Measurements from ENCODE around the gene CNNM4. TPM values are rescaled to one million over a fixed set of nuclear protein-coding genes. Genes with fewer than 3 reads are reported as not detected.
A peak's percentile ranks its signal among the peaks of the same experiment; 100 is the strongest.

Gene CNNM4
- total RNA-seq, 1 donor from 2014 or later: 1.3 TPM

DNA sequence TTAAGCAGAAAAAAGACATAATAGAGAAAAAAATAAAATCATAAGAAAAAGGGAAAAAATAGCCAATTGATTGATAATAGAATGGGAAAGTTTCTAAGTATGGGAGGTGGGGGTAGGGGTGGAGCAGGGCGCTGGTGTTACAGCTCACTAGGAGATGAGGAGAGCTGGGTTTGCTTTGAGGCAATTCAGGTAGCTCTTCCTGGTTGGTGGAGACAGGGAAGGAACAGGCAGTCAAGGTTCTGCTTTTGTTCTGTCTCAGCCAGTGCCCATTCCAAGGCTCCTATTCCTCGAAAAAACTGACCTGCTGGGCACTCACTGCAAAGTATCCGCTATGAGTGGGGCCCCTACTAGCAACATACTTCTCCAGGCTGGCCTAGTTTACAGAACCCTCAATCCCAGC is 1.7 kb upstream of the CNNM4 start:
- DNase-seq (ENCODE audit: low read depth in 2 of 2): no peak

DNA sequence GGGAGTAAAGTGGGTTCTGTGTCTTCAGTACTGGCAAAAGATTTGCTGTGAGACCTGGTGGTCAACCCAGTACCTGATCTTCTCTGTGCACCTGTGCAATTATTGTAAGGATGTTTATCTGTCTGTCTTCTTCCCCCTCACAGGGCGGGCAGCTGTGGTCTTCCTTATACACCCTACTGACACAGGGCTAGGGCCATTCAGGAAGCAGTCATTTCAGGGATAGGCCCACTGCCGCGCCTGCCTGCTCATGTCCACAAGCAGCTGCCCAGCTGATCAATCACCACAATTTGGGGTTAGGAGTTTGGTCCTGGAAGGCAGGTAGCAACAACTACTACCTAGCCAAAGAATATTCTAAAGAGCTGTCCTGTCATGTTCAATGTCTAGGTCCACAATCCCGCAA is 1.2 kb upstream of the CNNM4 start:
- DNase-seq (ENCODE audit: low read depth in 2 of 2): no peak

DNA sequence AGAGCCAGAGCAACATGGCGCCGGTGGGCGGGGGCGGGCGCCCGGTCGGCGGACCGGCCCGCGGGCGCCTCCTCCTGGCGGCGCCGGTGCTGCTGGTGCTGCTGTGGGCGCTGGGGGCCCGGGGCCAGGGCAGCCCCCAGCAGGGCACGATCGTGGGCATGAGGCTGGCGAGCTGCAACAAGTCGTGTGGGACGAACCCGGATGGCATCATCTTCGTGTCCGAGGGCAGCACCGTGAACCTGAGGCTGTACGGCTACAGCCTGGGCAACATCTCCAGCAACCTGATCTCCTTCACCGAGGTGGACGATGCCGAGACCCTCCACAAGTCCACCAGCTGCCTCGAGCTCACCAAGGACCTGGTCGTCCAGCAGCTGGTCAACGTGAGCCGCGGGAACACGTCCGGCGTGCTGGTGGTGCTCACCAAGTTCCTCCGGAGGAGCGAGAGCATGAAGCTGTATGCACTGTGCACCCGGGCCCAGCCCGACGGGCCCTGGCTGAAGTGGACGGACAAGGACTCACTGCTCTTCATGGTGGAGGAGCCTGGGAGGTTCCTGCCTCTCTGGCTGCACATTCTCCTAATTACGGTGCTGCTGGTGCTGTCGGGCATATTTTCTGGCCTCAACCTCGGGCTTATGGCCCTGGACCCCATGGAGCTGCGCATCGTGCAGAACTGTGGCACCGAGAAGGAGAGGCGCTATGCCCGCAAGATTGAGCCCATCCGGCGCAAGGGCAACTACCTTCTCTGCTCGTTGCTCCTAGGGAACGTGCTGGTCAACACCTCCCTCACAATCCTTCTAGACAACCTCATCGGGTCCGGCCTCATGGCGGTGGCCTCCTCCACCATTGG is 507 bp downstream of the CNNM4 start:
- no peak for DNase-seq (ENCODE audit: low read depth in 2 of 2)

DNA sequence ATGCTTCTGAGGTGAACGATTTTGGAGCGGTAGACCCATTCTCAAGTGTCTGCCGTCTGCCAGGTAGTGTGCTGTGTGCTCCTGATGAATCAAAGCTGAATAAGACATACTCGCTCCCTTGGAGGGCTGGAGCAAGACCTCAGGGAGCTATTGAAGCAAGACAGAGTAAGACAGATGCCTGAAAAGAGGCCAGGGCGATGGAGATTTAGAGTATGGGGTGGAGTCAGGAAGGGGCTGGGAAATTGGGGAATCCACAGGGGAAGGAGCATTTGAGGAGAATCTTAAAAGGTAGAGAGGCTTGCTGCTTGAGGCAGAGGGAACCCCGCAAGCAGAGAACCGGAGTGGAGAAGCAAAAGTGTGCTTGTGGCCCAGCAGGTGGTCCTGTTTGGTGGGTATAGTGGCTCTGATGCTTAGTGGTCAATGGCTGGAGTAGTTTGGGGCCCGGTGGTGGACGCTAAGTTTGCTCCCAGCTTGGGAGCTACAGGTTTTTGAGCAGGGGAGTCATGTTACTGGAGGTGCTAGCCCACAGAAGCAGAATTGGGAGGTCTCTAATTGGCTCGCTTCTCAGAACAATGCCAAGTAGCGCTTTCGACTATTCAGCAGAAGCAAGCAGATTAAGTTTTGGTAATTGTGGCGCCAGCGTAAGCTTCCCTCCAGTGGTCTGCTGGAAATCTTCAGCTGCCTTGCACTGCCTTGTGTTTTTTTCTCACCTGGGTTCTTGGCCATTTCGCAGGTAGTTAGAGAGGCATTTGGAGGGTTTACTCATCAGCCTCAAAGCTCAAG is 2.0 kb downstream of the CNNM4 start:
- DNase-seq (ENCODE audit: low read depth in 2 of 2): no peak

DNA sequence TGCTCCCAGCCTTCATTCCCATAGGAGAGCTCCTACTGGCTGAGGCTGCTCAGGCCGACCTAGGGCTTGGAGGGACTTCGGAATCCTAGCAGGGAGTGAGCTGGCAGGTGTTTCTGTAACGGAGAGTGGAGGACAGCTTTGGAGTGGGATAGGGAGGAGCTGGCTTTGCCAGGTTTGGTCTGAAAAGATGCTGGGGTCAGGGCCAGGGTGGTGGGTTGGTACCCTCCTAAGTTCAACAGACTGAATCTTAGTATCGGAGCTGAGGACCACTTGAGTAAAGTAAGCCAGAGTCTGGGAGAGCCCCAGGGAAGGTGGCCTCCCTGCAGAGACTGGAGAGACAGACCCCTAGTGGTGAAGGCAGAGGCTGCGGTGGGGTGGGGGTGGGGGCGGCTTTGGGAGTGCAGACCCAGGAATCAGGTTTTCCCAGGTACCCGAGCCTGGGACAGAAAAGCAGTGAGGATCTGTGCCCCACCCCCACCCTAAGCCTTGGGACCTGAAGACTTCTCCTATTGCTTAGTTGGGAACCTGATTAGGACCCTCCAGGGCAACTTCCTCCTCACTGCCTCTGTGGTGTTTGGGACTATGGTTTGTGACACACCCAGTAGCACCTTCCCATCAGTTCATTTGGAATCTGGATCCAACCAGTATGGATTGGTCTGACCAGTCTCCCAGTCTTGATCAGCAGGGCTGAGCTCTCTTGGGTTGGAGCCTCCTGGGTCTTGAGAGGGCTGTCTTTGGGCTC is 3.0 kb downstream of the CNNM4 start:
- peak in 1 of 2 donors; percentile 21 for DNase-seq (ENCODE audit: low read depth in 2 of 2)

DNA sequence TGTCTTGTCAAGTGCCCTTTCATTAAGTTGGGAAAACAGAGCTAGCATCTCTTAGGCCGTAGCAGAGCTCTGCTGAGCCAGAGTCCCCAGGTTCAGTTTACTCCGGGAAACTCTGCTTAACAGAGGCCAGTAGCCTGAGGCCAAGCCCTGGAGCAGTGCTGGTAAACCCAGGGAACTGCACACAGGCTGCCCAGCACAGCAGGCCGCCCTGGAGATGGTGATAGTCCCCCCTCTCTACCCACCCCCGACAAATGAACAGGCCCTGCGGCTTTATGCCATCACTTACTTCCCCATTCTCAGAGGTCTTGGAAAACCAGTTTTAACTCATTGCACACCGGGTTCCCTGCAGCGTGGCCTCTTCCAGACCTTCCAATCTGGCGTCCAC is 3.5 kb downstream of the CNNM4 start:
- no peak for DNase-seq (ENCODE audit: low read depth in 2 of 2)

DNA sequence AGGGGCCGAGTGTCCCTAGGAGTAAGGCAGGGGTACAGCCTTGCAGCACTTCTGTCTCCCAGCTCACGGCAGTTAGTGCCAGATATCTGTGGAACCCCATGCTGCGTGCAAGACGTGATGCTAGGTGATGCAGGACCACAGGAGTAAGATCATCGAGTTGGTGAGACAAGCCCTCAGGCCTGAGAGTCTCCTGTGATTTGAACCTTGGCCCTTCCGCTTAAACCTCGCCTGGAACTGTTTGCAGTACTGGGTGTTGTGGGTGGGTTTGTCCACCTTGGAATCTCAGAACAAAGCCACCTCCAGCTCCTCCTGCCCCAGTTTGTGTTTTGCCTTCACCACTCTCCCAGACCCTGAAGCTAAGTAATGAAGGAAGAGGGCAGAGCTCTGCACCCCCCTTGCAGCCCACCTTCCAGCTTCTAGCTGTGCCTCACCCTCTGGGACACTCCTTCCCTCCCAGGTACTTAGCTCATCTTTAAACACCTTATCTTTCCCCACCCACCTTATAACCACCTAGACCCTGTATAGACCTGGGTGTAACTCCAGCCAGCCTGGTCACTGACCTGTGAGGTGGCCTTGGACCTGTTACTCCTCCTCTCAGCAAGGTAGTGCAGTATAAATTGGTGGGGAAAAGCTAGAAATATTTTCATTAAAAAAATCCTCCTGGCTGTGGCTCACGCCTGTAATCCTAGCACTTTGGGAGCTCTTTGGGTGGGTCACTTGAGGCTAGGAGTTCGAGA is 6.6 kb downstream of the CNNM4 start:
- DNase-seq (ENCODE audit: low read depth in 2 of 2): no peak

DNA sequence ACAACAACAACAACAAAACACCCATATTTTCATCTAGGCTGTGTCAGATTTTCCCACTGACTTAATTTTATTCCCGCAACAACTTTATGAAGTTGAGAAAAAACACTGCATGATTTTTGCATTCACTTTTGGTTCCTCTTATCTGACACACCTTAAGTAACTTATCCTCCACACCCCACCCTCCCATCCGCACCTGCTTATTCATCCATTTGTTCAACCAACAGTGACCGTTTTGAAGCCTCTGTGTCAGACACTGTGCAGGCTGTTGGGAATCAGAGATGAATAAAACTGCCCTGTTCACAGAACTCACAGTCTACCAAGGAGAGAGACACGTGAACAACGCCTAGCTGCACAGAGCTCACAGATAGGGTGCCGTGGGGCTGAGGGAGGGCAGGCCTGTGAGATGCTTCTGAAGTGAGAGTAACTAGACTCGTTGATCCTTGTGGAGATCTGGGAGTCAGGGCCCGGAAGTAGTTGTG is 7.4 kb downstream of the CNNM4 start:
- DNase-seq (ENCODE audit: low read depth in 2 of 2): no peak

DNA sequence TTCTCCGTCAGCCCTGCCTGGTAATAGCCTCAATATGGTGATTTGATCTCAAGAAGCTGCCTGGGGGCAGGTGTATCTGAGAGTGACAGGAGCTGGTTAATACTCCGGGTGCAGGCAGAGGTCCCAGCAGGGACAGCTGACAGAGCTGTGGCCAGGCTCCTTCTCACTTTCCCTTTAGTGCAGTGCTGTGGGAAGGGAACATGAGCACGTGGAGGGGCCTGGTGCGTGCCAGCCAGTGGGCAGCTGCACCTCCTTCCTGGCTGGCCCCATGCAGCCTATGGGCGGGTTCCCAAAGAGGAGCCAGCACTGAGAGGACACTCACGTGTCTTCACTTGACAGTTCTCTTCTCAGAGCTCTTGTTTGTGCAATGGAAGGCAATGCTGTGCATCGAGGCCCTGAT is 9.1 kb downstream of the CNNM4 start:
- DNase-seq (ENCODE audit: low read depth in 2 of 2): no peak

DNA sequence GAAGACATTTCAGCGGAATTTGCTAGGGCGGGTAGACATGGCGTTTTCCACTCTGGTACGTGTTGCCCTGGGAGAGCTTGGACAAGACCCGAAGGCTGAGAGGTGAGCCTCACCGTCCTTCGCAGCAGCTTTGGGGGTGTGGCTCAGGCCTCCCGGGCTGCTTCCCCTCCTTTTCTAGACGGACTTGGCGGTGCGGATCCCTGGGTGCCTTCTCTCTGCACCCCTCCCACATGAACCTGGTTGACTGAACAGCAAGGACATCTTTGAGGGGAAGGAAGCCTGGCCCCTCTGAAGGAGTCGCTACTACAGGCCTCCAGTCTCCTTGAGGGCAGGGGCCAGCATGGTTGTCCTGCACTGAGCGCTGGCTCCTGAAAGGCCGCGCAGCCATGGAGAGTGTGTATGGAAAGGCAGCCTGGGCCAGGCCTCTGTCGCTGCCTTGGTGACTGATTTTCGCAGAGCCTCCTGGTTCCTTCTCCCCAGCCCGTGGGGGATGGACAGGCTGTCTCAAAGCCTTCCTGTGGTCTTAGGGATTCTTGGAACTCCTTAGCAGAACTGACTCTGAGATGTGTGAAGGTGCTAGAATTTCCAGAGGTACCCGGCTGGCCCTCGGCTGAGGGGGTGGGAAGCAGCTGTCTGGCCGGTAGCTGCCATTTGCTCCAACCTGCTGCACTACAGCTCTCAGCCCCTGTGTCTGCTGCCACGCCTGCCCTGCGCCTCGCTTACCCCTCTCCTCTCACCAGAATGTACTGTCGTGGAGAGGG is 9.9 kb downstream of the CNNM4 start:
- no peak for DNase-seq (ENCODE audit: low read depth in 2 of 2)

DNA sequence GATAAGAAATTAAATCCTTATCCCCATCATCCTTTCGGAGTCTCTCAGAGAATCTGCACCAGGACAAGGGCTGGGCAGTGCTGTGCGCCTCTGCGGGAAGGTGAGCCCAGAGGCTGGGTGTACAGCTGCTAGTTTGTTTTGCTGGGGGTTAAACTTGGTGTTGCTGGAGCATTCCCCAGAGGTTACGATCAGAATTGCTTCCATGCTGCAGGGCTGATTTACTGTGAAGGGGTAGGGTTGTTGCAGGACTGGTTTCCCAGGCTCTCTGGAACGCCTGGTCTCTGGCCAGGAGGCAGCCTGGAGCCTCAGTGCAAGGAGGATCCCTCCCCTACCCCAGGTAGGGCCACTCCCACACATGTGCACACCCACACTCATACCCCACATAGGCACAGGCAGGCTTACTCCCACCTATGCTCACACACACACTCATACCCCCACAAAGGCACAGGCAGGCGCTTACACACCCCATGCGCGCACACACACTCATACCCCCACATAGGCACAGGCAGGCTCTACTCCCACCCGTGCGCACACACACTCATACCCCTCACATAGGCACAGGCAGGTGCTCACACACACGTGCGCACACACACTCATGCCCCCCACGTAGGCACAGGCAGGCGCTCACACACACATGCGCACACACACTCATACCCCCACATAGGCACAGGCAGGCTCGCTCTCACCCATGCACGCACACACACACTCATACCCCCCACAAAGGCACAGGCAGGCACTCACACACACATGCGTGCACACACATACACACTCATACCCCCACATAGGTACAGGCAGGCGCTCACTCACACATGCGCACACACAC is 11.3 kb downstream of the CNNM4 start:
- no peak for DNase-seq (ENCODE audit: low read depth in 2 of 2)

DNA sequence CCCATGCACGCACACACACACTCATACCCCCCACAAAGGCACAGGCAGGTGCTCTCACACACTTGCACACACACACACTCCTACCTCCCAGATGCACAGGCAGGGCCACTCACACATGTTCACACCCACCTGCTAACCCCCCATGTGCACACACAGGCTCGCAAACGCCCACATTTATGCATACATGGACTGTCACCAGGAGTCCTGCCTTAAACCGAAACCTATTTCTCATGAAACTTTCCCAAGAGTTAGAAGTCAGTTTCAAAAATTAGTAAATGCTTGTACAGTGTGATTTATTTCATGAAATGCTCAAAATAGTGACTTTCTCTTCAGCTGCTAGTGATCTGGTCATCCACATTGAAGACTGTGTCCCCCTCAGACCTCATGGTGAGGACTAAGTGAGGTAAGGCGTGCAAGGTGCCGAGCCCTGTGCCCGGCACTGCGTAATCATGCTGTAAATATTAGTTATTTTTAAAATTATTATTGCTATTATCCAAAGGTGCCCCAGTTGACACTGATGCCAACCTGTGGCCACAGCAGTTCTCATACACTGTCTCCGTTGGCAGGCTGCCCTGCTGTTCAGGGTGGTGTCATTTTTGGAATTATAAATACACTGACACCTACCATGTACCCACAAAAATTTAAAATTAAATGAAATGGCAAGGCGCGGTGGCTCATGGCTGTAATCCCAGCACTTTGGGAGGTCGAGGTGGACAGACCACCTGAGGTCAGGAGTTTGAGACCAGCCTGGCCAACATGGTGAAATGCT is 12.4 kb downstream of the CNNM4 start:
- DNase-seq (ENCODE audit: low read depth in 2 of 2): no peak

DNA sequence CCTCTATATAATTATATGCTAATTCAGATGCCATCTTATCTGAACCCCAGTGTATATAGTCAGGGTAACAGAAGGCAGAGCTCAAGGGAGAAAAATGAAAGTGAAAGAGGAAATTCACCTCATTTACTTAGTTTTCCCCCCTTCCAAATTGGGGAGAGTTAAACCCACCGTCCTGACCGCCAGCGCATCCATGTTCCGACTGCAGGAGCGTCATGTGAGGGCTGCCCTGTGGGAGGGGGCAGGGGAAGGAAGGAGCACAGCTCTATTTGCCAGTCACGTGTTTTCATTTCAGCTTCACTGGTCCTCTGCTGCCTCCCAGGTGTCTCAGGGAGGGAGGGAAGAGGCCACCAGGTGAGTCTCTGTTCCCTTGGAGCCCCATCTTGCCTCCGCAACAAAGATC is 13.2 kb downstream of the CNNM4 start:
- no peak for DNase-seq (ENCODE audit: low read depth in 2 of 2)

DNA sequence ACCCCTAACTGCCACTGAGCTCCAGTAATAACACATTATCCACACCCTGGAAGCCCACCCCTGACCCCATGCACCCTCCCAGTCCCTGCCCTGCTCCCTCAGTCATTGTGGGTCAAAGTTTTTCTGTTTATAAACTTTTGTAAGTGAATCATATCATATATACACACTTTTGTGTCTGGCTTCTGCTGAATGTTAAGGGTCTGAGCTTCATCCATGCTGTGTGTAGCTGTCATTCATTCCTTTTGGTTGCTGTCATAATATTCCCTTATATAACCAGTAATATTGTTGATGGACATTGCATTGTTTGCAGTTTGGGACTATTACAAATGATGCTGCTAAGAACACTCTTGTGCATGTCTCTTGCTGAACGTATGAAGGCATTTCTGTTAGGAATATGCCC is 14.5 kb downstream of the CNNM4 start:
- no peak for DNase-seq (ENCODE audit: low read depth in 2 of 2)

DNA sequence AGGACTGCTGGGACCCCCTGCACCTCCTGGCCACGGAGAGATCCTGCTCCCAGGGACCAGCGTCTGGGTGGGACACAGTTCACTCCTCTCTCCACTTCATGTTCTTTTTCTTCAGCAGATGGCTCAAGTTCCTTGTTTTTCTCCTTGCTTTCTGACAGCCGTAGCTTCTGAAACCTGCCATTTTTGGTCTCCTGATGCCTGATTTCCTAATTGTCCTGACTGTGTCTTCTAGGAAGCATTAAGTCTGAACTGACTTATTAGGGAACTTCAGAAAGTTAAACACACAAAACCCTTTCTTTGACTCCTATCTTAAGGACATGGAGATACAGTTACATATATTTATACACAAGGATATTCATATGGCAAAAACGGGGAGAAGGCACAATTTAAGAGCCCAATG is 22.7 kb downstream of the CNNM4 start:
- no peak for DNase-seq (ENCODE audit: low read depth in 2 of 2)

DNA sequence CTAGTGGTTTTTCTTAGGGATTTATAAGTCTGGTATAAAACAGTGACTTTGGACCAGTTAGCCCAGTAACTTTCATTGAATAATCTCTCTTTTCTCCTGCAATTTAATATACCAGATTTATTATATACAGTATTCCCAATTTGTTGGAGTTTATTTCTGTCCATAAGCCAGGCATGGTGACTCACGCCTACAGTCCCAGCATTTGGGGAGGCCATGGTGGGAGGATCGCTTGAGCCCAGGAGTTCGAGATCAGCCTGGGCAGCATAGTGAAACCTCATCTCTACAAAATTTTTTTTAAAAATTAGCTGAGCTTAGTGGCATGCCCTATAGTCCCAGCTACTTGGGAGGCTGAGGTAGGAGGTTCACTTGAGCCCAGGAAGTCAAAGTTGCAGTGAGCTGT is 26.7 kb downstream of the CNNM4 start:
- no peak for DNase-seq (ENCODE audit: low read depth in 2 of 2)

DNA sequence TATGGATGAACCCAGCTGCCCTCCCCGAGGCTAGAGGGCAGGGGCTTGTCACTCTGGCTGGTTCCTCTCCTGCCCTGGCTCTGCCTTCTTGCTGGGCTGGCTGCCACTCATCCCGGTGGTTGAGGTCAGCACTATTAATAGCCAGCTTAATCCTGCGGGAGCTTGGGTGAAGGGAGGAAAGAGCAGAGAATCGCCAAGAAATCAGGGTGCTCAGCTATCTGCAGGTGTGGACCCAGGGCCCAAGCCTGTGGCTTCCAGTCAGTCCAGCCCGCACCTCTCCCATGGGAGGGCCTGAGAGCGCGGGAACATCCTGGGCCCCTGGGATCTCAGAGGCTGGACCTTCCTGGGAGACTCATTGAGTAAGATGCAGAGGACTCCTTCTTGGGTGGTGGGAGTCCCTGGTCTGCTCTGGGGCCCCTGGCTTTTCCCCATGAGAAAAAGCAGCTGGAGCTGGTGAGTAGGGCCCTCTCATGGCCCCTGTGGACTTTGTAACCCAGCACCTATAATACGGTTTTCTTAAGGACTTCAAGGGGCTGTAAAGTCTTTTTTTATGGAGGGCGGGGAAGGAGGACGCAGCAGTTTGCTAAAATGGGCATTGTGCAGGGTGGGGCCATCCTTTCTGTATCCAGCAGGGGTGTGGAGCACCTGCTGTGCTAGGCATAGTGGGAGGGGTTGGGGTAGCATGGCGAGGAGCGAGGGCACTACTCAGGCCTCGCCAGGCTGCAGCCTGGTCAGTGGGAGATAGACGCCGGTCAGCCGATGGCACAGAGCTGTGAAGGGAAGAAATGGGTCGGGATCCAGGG is 27.9 kb downstream of the CNNM4 start:
- DNase-seq (ENCODE audit: low read depth in 2 of 2): no peak

DNA sequence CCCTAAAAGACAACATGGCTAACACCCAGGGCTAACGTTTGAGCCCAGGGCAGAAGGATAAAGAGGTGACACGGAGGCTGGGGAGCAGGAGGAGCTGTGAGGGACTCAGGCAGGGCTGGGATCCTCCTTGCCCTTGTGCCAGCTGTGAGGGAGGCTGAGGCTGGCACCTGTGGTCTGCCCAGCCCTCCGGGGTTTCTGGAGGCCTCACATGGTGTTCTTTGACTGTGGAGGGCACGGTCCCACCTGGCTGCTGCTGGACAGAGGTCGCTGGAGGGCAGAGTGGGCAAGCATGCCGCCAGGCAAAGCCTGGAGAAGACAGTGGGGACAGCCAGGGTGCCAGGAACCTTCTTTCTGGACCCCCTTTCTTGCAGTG is 28.5 kb downstream of the CNNM4 start:
- DNase-seq (ENCODE audit: low read depth in 2 of 2): no peak
